ENCODE measurements around the gene EHD2.

Gene EHD2

GRCh38 chr19:47691090-47691489, 22.1 kb upstream of the EHD2 start:
- no peak for DNase-seq (ENCODE audit: low read depth in 2 of 2)

DNA sequence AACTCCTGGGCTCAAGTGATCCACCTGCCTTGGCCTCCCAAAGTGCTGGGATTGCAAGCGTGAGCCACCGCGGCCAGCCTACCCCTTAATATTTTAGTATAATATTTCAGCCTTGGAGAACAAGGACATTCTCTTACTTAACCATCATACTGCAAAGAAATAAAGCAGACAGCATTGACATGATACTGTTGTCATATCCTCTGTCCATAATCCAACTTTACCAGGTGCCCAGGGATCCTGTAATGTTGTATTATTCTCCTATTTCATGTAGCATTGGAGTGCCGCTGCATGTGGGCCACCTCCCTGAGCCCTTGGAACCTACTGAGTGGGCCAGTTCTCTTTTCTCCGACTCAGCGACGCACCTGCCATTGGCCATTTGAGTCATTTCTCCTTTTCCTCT, 21.4 kb upstream of the EHD2 start:
- DNase-seq (ENCODE audit: low read depth in 2 of 2), result no peak

GRCh38 chr19:47693489-47693888, 19.7 kb upstream of the EHD2 start:
- DNase-seq (ENCODE audit: low read depth in 2 of 2), result no peak

- no peak for DNase-seq (ENCODE audit: low read depth in 2 of 2)
Observed at GRCh38 chr19:47693903-47694302, 19.3 kb upstream of the EHD2 start.

DNA sequence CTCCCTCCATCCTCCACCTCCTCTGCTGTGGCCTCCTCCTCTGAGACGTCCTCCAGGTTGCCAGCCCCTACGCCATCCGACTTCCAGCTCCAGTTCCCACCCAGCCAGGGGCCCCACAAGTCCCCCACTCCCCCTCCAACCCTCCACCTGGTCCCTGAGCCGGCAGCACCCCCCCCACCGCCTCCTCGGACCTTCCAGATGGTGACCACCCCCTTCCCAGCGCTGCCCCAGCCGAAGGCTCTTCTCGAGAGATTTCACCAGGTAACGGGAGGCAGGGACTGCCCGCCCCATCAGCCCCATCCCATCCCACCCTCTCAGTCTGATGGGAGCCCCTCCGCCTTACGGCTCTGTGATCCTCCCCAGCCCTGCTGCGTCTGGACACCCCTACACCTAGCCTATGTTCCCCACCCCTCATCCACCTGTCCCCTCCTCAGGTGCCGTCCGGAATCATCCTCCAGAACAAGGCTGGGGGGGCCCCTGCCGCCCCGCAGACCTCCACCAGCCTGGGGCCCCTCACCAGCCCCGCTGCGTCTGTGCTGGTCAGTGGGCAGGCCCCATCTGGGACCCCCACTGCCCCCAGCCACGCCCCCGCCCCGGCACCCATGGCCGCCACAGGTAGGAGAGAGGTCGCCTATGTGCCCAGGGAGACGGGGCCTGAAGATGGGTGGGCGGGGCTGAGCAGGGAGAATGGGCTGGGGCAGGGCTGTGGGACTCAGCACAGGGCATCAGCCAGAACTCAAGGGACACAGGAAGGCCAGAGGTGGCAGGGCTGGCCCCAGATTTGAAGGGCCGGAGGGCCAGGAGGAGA, 18.6 kb upstream of the EHD2 start:
- no peak for DNase-seq (ENCODE audit: low read depth in 2 of 2)

GRCh38 chr19:47695533-47696262, 17.5 kb upstream of the EHD2 start:
- DNase-seq (ENCODE audit: low read depth in 2 of 2), result no peak

DNA sequence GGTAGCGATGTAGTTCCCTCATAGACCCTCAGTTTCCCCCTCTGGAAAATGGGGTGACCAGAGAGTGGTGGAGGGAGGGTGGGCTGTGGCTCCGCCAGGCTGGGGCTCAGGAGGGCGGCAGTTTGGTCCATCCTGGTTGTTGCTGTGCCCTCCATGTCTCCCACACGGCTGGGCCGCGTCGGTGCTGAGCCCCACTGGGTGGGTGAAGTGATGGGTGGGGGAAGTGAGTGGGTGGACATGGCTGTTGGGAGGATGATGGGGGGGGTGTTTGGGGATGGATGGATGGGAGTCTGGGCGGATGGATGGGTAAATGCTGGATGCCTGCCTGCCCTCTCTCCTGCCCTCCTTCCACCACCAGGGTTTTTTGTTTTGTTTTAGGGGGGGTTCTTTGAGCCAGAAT, 16.6 kb upstream of the EHD2 start:
- DNase-seq (ENCODE audit: low read depth in 2 of 2), result no peak

GRCh38 chr19:47697863-47698609, 15.2 kb upstream of the EHD2 start:
- DNase-seq (ENCODE audit: low read depth in 2 of 2), result peak in 1 of 2 donors; percentile 27

DNA sequence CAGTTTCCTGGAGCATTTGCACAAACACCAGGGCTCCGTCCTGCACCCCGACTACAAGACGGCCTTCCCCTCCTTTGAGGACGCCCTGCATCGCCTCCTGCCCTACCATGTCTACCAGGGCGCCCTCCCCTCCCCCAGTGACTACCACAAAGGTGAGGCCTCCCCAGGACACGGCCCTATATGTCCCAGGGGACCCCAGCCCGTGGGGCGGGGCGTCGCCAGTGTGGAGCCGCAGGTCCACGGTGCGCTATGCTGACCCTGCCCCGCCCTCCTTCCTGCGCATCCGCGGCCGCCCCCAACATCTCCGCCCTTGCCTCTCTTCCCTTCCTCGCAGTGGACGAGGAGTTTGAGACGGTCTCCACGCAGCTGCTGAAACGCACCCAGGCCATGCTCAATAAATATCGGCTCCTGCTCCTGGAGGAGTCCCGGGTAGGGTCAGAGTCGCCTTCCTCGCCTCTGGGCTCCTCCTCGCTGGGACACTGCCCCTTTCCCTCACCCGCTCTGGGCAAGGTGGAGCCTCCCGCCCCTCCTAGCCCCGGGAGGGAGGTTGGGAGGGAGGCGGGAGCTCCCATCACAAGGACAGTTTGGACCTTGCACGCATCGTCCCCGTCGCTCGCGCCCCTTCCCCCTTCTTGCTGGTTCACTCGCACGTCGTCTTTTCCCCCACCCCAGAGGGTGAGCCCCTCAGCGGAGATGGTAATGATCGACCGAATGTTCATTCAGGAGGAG, 14.4 kb upstream of the EHD2 start:
- DNase-seq (ENCODE audit: low read depth in 2 of 2), result no peak

GRCh38 chr19:47699360-47699917, 13.8 kb upstream of the EHD2 start:
- peak in 1 of 2 donors; percentile 35 for DNase-seq (ENCODE audit: low read depth in 2 of 2)

- no peak for DNase-seq (ENCODE audit: low read depth in 2 of 2)
Observed at GRCh38 chr19:47700934-47701716, 12.1 kb upstream of the EHD2 start.

- DNase-seq (ENCODE audit: low read depth in 2 of 2), result no peak
Observed at GRCh38 chr19:47701717-47702552, 11.3 kb upstream of the EHD2 start.

DNA sequence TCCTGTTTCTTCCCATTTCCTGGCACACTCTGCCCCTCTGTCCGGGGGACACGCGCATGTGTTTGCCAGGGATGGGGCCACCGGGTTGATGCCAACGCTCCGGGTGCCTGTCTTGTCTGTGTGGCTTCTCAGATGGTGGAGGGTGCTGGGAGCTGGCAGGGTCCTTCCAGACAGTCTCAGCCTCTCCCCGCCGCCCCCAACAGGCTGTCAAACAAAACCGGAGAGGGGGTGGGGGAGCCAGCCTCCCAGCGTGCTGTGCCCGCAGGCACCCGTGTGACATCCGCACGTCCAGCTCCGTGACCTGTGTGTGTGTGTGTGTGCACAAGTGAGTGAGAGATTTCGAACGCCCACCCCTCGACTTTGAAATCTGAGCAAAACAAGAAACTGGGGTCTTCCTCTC, 10.6 kb upstream of the EHD2 start:
- no peak for DNase-seq (ENCODE audit: low read depth in 2 of 2)

- no peak for DNase-seq (ENCODE audit: low read depth in 2 of 2)
Observed at GRCh38 chr19:47703301-47703700, 9.9 kb upstream of the EHD2 start.

DNA sequence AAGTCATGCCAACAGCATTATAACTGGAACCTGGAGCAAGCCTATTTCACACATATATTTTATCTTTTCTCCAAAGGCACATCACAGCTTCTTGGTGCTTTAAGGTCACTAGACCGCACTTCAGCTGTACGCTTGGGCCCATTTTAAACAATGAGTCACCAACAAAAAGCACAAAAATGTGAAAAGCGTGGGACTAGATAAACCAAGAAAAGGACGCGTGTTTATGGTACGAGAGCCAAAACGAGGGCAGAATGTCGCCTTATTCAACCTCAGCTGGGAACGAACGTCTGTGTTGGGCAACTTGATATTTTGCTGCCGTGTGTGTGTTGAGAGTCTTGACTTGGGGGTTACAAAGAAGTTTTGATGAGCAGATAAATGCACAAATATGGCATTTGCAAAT, 9.2 kb upstream of the EHD2 start:
- DNase-seq (ENCODE audit: low read depth in 2 of 2), result no peak

DNA sequence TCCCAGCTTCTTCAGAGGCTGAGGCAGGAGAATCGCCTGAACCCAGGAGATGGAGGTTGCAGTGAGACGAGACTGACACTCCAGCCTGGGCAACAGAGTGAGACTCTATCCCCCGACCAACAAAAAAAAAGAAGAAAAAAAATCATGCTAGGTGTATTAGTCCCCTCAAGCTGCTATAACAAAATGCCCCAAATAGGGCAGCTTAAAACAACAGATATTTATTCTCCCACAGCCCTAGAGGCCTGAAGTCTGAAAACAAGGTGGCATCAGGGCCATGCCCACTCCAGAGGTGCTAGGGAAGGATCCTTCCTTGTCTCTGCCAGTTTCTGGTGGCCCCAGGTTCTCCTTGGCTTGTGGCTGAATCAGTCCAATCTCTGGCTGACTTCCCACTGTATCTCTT, 8.6 kb upstream of the EHD2 start:
- DNase-seq (ENCODE audit: low read depth in 2 of 2), result no peak

DNA sequence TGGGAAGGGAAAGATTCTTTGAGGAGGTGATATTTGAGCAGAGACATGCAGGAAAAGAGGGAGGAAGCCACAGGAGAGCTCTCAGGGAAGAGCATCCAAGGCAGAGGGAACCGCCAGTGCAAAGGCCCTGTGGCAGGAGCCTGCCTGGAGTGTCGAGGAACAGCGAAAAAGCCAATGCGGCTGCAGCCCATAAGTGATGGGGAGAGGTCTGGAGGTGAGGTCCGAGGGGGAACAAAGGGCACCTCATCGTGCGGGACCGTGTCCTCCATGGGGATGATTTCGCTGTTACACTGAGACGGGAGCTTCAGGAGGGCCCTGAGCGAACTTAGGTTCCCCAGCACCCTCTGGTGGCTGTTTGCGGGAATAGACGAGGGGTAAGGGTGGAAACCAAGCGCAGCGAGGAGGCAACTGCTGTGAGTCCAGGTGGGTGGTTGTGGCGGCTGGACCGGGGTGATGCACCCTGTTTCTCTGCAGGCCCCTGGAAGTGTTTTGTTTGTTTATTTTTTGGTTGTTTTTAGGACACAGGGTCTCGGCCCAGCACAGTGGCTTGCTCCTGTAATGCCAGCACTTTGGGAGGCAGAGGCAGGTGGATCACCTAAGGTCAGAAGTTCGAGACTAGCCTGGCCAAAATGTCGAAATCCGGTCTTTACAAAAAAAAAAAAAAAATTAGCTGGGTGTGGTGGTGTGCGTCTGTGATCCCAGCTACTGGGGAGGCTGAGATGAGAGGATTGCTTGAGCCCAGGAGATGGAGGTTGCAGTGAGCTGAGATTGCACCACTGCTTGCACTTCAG, 5.9 kb upstream of the EHD2 start:
- DNase-seq (ENCODE audit: low read depth in 2 of 2), result peak; percentile 35 to 58

DNA sequence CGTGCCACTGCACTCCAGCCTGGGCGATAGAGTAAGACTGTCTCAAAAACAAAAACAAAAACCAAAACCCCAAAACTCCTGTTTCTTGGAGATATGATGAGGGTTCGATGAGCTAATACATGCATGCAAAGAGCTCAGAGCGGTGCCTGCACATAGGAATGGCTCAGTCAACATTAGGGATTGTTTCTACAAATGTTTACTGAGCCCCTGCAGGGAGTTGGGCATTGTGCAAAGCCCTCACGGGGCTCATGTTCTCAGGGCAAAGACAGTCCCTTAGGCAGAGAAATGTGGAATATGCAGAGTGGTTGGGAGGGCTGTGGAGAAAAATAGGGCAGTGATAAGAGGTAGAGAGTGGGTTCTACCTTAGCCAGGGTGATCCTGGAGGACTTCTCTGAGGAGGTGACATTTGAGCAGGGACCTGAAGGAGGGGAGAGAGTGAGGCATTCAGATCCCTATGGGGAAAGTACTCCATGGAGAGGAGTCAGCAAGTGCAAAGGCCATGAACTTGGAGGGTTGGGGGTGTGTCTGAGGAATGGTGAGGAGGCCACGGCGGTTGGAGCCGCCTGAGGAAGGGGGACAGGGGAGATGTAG, 1.5 kb upstream of the EHD2 start:
- DNase-seq (ENCODE audit: low read depth in 2 of 2), result no peak

- DNase-seq (ENCODE audit: low read depth in 2 of 2), result no peak
Observed at GRCh38 chr19:47714339-47714738, 1.1 kb downstream of the EHD2 start.
